ENCODE results near the gene RAD51B.

Gene RAD51B

DNA sequence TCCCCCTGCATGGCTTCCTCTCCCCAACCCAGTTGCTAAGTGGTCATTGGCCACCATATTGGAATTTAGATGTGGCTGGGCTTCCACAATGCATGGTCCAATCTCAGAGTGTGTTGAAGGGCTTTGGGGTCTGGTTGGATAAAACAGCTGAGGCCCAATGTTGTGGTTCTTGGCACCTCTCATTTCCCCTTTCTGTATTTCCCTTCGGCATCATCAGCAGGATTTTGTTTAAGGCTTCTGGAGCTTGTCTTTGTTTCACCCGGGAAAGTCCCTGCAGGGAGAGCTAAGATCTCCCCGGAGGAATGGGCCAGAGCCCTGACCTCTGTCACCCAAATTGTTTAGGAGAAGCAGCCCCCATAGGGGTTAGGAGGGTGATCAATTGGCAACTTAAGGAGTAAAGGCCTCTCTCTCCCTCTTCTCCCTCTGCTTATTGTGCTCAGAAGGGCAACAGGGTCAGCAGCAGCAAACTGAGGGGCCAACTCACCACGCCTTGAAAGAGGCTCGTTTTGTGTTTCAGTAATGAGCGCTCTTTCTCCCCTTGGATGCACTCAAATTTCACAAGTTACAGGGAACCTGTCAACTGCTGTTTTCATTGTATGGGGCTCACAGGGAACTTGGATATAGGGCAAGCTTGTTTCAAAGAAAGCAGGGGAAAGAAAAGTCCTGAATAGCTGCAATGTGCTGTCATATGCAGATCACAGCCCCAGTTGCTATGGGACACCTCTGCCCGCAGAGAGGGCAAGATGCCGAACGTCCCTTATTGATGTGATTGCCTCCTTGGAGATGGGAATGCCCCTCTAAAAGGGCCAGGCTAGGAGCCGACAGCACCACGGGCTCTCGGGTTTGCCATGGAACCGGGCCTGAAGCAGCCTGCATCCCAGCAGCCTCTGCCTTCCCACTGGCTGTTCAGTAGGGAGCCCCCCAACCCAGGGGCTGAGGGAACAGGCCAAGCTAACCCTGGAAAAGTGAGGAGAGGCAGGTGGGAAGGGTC lies 749.6 kb downstream of the RAD51B start:
- no peak for DNase-seq

DNA sequence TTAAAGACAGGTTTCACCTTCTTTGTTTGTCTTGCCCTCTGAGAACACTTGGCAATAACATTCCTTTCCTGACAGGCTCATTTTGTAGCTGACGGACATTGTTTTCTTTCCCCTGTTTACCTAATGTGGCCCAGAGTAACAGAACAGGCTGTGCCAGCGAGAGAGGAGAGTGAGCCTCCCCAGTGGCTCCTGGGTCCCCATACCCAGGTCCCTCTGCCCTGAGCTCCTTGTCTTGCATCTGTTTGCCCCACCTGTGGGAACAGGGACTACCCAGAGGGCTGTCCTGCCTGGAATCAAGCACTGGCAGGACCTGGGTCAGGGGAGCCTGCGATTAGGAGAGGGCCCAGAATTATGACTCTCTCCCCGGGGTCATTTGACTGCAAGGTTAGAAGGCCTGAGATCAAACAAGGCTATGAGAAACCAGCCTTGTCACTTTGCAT lies 750.4 kb downstream of the RAD51B start:
- DNase-seq = no peak

DNA sequence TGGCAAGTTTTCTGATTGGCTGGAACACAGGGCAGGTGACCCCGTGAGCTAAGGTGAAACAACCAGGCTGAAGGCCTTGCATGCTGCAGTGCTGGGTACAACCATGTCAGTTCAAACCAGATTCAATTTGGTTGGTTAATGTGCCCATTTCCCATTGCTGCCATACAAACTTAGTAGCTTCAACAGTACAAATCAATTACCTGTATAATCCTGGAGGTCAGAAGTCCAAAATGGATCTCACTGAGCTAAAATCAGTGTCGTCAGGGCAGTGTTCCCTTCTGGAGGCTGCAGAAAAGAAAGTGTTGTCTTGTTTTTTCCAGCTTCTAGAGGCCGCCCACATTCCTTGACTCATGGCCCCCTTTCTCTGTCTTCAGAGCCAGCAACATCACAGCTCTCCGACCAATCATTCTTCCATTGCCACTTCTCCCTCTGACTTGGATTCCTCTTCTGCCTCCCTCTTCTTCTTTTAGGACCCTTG lies 751.6 kb downstream of the RAD51B start:
- DNase-seq = peak in 1 of 2 donors; percentile 24

DNA sequence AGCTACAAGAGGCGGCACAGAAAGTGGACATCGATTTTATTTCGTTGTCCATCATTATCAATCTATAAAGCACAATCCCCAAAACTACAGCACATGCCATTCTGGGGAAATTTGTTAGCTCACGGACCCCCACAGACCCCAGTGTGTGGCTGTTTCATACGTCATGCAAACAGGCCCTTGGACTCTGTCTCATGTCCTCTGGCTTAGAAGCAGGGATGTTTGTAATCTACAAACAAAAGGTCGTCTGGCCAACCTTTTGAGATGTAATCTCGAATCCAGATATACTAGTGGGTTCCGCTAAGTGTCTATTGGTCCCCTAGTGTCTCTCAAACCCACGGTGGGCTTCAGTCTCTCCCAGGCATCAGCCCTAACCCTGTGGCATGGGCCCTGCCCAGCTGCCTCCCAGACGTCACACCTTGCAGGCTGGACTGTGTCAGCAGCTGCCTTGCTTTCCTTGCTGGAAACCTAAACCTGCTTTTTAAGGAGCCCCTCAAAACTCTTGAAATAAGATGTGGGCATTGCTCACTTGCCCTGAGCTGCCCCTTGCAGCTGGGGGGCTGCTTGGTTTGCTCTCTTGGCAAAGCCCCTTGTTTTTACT lies 752.4 kb downstream of the RAD51B start:
- no peak for DNase-seq

DNA sequence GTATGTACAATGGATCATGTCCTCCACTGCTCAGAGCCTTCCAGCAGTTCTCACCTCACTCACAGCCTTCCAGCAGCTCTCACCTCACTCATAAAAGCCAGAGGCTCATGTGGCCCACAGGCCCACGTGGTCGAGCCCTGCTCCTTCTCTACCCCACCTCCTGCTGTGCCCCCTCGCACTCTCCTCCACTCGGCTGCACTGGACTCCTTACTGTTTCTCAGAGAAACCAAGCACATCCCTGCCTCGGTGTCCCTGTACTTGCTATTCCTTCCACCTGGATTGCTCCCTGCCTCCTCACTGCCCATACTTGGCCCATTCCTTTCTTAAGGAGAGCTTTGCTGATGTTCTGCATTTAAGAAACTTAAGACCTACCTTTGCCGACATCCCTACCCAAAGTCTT lies 753.5 kb downstream of the RAD51B start:
- DNase-seq = no peak

DNA sequence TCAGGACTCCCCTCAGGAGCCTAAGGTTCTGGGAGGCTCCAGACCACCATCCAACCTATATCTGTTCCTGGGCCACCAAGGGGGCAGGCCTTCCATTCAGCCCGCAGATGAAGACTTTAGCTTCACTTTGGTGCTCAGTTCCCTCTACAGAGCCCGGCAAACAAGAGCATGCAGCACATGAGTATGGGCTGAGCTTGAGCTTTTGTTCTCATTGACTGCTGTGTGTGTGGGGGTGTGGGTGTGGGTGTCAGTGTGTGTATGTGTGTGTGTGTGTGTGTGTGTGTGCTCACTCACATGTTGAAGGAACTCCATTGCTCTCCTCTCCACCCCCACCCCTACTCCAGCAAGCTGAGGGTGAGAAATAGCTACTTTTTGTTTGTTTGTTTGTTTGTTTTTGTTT lies 754.1 kb downstream of the RAD51B start:
- DNase-seq = peak; percentile 34 to 80

DNA sequence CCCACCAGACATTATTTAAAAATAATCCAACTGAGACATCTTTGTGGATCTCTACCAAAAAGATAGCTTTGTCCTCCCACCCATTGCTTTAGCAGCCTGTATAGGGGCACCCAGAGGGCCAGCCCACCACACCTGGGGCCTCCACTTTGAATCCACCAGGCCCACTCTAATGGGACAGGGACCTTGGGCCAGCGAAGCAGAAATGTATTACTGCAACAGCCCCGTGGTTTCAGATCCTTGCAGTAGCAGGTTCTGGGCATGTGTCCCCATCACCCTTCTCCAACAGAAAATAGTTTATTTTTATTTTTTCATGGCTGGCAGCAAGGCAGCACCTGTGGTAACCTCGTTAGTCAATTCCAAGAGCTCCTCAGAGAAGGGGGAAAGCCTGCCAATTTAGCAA lies 754.9 kb downstream of the RAD51B start:
- DNase-seq = no peak

DNA sequence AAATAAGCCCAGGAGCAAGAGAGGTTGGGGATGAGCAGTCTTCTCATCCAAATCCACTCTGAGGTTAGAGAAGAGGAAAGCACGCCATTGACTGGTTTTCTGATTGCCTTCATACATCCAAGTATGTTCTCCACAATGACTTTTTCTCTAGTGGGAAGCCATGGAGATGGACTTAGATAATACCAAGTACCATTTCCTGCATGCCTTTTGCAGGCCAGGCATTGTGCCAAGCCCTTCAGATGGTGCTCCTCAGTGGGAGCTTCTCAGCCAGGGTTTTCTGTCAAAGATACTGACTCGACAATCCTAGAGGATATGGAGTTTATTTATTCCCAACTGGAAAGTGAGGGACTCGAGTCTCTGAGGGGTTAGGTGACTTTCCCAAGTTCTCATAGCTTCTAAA lies 755.3 kb downstream of the RAD51B start:
- DNase-seq = no peak

DNA sequence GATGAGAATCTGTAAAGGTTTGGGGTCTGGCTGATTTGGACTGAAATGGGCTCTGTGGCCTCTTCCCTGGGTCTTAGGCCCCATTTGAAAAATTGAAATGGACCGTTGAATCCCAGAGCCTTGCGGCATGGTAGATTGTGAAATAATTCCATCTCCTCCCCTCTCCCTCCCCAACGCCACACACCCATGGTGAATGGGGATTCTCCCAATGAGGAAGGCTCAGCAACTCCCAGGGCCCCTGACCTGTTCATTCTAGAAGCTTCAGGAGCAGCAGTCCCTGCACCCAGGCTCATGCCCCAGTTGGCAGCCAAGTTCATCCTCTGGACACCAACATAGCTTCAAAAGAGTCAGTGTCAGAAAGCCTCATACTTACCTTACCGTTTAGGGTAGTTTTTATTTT lies 755.8 kb downstream of the RAD51B start:
- no peak for DNase-seq

DNA sequence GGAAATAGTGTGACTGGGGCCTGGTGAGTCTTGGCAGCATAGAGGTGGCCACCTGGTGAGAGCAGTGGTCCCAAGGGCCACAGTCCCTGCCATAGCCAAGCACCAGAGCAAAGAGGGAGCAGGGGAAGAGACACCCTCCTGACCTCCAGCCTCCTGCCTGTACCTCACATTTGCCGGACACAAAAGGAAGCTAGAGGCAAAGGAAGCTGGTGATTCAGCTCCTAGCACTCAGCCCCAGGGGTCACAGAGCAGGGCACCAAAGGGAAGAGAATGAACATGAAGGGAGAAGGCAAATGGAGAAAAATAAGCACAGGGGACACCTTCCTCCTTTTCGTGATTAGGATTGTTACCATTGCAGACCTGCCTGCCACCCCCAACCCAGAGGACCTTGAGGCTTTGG lies 756.5 kb downstream of the RAD51B start:
- DNase-seq = peak in 1 of 2 donors; percentile 21

DNA sequence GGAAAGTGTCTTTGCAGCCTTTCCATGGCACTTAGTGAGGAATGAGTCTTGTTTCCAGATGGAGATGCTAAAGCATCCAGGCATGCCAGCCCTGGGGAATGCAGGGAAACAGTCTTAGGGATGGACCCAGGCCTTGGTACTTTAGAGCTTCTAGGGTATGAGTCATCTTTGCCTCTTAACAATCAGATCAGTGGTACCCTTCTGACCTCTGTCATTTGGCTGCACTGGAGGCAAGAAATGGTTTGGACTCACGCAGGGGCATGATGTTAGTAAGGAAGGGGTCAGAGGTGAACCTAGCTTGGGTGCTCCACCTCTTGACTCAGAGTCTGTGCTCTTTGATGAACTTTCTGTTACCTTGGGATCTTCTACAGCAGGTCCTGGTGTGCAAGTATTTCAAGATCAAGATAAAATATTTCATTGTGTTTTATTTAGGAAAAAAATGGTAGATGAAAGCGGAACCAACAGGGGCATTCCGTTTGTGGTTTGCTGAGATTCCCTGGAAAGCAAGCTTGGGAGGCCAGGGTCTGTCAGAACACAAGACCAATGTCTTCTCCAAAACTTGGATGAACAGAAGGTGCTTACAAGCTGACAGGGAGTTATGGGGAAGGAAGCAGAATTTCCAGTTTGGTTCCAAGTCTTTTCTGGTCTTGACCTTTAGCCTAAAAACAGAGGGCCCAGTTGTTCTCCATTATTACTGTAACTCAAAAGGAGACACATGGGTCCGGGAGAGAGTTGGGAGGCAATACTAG lies 757.1 kb downstream of the RAD51B start:
- no peak for DNase-seq

DNA sequence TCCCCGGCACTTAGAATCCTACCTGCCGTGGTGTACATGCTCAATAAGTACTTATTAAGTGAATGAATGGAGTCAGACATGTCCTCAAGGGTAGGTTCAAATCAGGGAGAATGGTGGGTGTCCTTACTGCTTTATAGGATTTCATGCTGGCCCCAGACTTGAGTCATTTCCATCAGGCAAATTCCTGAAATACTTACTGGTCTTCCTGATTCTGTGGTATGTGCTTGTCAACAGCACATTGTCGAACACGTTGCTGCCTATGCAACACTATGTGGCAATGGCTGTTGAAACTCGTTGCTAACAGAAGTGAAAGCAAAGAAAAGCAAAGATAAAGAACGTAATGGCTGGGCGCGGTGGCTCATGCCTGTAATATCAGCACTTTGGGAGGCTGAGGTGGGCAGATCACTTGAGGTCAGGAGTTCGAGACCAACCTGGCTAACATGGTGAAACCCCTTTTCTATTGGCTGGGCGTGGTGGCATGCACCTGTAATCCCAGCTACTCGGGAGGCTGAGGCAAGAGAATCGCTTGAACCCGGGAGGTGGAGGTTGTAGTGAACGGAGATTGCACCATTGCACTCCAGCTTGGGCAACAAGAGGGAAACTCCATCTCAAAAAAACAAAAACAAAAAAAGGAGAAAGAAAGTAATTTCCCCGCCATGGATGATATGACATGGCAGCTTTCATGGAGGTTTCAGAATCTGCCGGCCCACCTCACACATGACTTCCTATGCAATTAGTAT lies 758.4 kb downstream of the RAD51B start:
- DNase-seq = peak; percentile 98

DNA sequence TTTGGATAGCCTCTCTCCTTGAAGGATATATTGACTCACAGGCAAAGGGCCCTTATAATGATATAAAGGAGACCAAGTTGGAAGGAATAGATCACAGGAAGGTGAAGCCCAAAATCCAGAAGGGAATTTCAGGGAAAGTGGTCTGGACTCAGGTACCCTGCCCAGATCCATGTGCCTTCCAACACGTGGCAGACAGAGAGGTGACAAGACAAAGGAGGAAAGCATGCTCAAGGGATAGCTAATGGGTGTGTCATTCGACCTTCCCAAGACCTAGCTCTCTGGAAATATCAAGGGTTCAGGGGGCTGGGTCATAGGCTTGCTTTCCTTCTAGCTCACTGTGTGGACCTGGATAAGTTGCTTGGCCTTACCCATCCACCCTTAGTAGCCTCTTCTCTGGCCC lies 759.0 kb downstream of the RAD51B start:
- DNase-seq = no peak

DNA sequence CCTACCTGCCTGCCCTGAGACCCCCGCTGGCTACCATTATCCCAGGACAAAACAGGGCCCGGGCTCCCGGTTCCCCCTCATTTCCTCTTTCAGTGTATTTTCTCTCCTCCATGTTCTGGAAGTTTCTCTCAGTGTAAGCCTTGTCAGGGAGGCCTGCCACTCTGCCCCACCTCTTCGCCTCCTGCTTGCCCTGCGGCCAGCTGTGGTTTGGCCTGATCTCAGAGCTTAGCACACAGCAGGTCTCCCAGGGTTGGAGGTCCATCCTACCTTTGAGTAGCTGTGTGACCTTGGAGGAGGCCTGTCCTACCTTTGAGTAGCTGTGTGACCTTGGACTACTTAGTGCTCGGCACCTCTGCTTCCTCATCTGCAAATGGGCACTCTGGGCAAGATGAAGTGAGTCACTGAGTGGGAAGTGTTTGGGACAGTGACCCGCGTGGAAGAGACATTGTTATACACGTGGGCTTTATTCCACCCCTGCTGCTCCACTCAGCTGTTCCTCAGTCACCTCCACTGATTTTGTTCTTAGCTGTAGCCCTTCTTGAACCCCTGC lies 760.6 kb downstream of the RAD51B start:
- peak; percentile 42 to 74 for DNase-seq

DNA sequence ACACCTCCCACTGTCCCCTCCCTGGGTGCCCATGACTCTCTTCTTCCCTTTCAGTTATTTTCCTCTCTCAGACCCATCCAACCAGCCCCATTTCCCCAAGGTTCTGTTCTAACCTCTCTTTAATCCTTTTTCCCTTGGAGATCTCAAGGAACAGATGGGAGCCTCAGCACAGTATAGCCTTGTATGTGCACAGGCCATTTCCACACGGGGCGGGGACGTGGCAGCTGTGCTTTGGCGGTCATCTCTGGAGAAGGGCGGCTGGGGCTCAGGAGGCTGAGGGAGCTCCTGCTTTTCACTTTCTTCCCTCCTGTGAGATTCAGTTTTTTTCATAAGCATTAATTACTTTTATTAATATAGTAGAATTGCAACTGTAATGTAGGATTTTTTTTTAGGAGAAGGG lies 761.1 kb downstream of the RAD51B start:
- DNase-seq = no peak

DNA sequence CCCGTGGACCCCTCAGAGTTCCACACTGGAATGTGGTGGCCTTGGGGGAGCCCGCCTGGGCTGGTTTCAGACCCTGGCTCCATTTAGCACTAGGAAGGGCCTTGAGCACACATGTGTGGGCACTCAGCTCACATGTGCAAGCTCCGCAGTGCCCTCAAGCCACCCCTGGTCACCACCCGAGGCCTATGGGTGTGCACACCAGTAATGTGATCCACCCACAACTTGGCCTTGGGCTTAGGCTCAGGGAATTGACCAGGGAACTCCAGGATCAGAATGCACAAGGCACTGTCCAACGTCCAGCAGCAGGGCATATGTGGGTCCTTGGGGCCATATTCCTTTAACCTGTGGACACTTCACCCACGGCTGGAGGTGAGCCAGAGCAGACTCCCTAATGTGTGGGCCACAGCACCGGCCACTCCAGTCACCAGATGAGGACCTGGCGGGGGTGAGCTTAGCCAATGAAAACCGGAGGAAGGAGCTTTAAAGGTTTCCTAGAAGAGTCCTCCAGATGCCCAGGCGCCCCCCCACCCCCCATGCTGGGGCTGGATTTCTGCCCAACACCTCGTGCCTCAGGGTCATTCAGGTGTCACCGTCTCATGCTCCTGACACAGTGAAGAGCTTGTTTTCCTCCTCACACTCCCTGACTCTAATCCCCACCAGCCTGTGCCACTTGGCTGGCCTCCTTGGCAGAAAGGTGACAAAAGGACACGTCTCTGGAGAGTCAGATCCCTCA lies 764.1 kb downstream of the RAD51B start:
- DNase-seq = no peak

DNA sequence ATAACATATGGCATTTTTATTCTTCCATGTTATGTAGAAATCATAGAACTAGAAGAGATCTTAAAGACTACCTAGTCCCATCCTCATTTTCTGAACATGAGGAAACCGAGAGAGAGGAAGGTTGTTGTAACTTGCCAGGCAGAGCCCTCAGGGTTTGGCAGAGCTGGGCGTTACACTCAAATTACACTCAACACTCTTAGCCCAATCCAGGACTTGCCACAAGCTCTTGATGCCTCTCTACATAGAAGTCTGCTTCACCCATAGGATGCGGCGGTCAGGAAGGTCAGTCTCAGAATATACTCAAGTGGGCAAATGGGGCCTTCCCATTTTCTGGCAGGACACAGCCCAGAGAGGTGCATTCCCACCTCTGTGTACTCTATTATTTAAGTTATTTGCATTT lies 765.2 kb downstream of the RAD51B start:
- DNase-seq = no peak

DNA sequence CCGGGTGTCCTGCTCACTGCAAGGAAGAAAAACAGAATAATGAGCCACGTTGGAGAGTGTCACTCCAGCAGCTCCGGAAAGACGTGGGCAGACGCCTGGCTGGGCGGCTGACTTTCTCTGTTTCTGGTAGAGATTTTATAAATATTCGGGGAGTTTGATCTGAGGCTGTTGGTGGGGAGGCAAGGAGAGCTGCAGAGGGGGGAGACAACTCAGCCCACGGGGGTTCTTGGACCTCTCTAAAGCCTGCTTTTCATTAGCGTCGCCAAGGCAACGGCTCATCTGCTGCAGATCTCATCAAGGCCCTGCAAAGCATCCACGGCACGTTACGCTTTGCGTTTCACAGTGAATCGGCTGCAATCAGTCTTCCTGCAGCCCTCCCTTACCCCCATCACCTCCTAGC lies 766.1 kb downstream of the RAD51B start:
- DNase-seq = no peak

DNA sequence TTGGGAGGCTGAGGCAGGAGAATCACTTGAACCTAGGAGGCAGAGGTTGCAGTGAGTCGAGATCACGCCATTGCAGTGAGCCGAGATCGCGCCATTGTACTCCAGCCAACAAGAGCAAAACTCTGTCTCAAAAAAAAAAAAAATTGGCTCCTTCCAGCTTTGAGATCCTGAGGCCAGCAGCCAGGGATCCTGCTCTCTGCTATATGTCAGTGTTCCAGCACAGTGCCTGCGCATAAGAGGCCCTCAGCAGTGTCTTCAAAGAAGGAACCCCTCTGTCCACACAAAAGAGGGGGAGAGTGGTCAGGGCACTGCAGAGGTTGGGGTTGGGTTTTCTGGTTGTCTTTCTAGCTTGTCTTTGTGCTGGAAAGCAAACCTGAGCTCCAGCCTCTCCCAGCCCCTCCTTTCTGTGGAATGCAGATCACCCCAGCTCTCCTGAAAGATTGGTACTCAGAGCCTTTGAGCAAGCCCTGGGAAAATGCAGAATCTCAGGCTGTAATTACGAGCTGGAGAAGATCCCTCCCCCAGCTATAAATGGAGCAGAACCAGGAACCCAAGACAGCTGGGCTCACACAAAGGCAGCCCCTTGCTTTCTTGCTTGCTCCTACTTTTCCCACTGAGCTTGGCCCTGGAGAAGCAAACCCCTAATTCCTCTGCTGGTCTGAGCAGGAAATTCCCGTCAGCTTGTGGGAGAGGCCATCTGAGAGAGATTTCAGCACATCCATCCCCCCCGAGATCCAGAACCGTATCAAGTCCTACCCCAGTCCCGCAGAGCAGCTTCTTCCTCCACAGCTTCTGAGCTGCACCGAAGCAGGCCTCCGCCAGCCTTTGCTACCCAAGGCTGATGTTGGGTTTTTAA lies 767.5 kb downstream of the RAD51B start:
- no peak for DNase-seq

DNA sequence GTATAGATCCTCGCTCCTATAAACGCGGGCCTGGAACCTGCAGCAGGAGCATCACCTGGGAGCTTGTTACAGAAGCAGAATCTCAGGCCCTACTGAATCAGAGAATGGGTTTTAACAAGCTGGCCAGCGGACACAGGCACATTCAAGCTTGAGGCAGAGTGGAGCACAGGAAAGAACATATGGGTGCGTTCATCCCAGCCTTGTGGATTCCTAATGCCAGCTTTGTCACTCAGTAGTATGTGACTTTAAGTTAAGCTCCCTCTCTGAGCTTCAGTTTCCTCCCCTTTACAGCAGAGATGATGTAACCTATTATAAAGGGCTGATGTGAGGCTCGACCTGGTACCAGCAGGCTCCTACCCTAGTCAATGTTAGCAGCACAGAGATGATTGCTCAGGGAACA lies 768.4 kb downstream of the RAD51B start:
- no peak for DNase-seq

Data from inflammatory macrophage (primary cell).